GM12864 (cell line): ENCODE measurements around the gene PTGER3.

Source experiments
- DNase-seq: peaks from one replicate; pipeline ENCODE4 v3.0.0-alpha.2; 2011; ENCODE audit warnings: low read depth
- H3K4me3 ChIP-seq: 2 replicates; pipeline ENCODE4 v1.5.1; 2011; ENCODE audit warnings: mild to moderate bottlenecking, low read depth, low read length, control low read depth
- CTCF ChIP-seq: IDR thresholded peaks from 2 replicates; pipeline ENCODE4 v1.5.1; 2011; ENCODE audit warnings: low read depth, mild to moderate bottlenecking, moderate library complexity, low read length, control low read depth, inconsistent platforms; ENCODE audit errors: missing control alignments

The PTGER3 gene

GRCh38 chr1:71047635-71048607, at the start of gene PTGER3:
Gene PTGER3 (minus strand): TSS chr1:71047816. CDS start chr1:71047577, 239 bp downstream.
- no peak for DNase-seq
- TF ChIP-seq CTCF = no peak
- no peak within 1 kb of the TSS for H3K4me3 ChIP-seq

GRCh38 chr1:71094913-71095312, 47.3 kb upstream of the PTGER3 start:
- no peak for DNase-seq
- no peak for TF ChIP-seq CTCF

GRCh38 chr1:71093938-71094337, 46.3 kb upstream of the PTGER3 start:
- no peak for TF ChIP-seq CTCF
- DNase-seq = no peak

More at GRCh38 chr1:71094913-71095312, 47.3 kb upstream of the PTGER3 start:
- H3K4me3 ChIP-seq = no peak overlapping the region

GRCh38 chr1:71089536-71090270, 42.1 kb upstream of the PTGER3 start:
- H3K4me3 ChIP-seq = no peak overlapping the region
- TF ChIP-seq CTCF = no peak
- no peak for DNase-seq

More at GRCh38 chr1:71093938-71094337, 46.3 kb upstream of the PTGER3 start:
- no peak overlapping the region for H3K4me3 ChIP-seq

GRCh38 chr1:71088645-71089287, 41.1 kb upstream of the PTGER3 start:
- no peak for DNase-seq
- H3K4me3 ChIP-seq = no peak overlapping the region
- no peak for TF ChIP-seq CTCF

GRCh38 chr1:71087713-71088112, 40.1 kb upstream of the PTGER3 start:
- H3K4me3 ChIP-seq = no peak overlapping the region
- DNase-seq = no peak
- TF ChIP-seq CTCF = no peak
